Chondrocyte (in vitro differentiated cells): ENCODE measurements around the gene FBN2. TPM values are rescaled to one million over a fixed set of nuclear protein-coding genes. Genes with fewer than 3 reads are reported as not detected.

Experiments used
- DNase-seq: peaks from one replicate; pipeline ENCODE4 v3.0.0; 2021; ENCODE audit warnings: mixed read lengths, low spot score
- H3K27ac Mint-ChIP-seq: one replicate; pipeline ENCODE4 v1.8.0; 2021; ENCODE audit warnings: mild to moderate bottlenecking, moderate library complexity, mixed read lengths; ENCODE audit not compliant: unreplicated experiment
- H3K27me3 Mint-ChIP-seq: 2 replicates; pipeline ENCODE4 v1.8.0; 2021; ENCODE audit warnings: low read depth, mixed read lengths
- H3K36me3 Mint-ChIP-seq: 2 replicates; pipeline ENCODE4 v1.8.0; 2021; ENCODE audit warnings: low read depth, mixed read lengths
- H3K4me1 Mint-ChIP-seq: 2 replicates; pipeline ENCODE4 v1.8.0; 2021; ENCODE audit warnings: low read depth, mild to moderate bottlenecking, mixed read lengths
- H3K4me3 Mint-ChIP-seq: one replicate; pipeline ENCODE4 v1.8.0; 2021; ENCODE audit warnings: mild to moderate bottlenecking, moderate library complexity, mixed read lengths; ENCODE audit not compliant: unreplicated experiment
- H3K9me3 Mint-ChIP-seq: 2 replicates; pipeline ENCODE4 v1.8.0; 2021; ENCODE audit warnings: low read depth, mixed read lengths
- CTCF ChIP-seq: fragments of 200-600 bp; sonication (generic); IDR thresholded peaks from 2 replicates; pipeline ENCODE4 v1.5.0; 2021; ENCODE audit warnings: antibody characterized with exemption, mild to moderate bottlenecking, moderate library complexity
- total RNA-seq: library from RNA; stranded (reverse); gene quantifications from 3 replicates; pipeline ENCODE4 v1.2.1, GENCODE V29; 2021

Gene FBN2
- total RNA-seq, 1 donor from 2014 or later: 311 TPM

GRCh38 chr5:128493657-128494329 is 44.3 kb downstream of the FBN2 start:
- no peak for DNase-seq
- Mint-ChIP-seq H3K36me3 (peaks cover 7% of the 10 kb centered on the region), H3K4me1 (peaks cover 63% of the 10 kb centered on the region), H3K27ac (peak overlapping the region; percentile 18), H3K9me3 (peaks cover 4% of the 10 kb centered on the region), H3K27me3 (no peaks in the 10 kb centered on the region), H3K4me3 (no peak overlapping the region)
- no peak for TF ChIP-seq CTCF

GRCh38 chr5:128491291-128491690 is 46.8 kb downstream of the FBN2 start:
- H3K27me3 Mint-ChIP-seq: no peaks in the 10 kb centered on the region
- H3K4me1 Mint-ChIP-seq: peaks cover 59% of the 10 kb centered on the region

GRCh38 chr5:128490761-128491160 is 47.3 kb downstream of the FBN2 start:
- H3K4me1 Mint-ChIP-seq: peaks cover 55% of the 10 kb centered on the region
- H3K27ac Mint-ChIP-seq: peak overlapping the region; percentile 84
- no peak for DNase-seq

More at GRCh38 chr5:128491291-128491690, 46.8 kb downstream of the FBN2 start:
- no peak overlapping the region for H3K4me3 Mint-ChIP-seq
- peak overlapping the region; percentile 25 for H3K27ac Mint-ChIP-seq
- no peak for DNase-seq
- H3K9me3 Mint-ChIP-seq: peaks cover 9% of the 10 kb centered on the region
- TF ChIP-seq CTCF: no peak
- H3K36me3 Mint-ChIP-seq: peaks cover 13% of the 10 kb centered on the region

GRCh38 chr5:128487041-128487440 is 51.0 kb downstream of the FBN2 start:
- TF ChIP-seq CTCF: no peak
- peaks cover 7% of the 10 kb centered on the region for H3K36me3 Mint-ChIP-seq
- no peak overlapping the region for H3K27ac Mint-ChIP-seq
- H3K4me1 Mint-ChIP-seq: peaks cover 27% of the 10 kb centered on the region
- no peaks in the 10 kb centered on the region for H3K27me3 Mint-ChIP-seq
- peaks cover 4% of the 10 kb centered on the region for H3K9me3 Mint-ChIP-seq
- H3K4me3 Mint-ChIP-seq: no peak overlapping the region
- DNase-seq: no peak

More at GRCh38 chr5:128490761-128491160, 47.3 kb downstream of the FBN2 start:
- H3K36me3 Mint-ChIP-seq: peaks cover 13% of the 10 kb centered on the region
- no peaks in the 10 kb centered on the region for H3K27me3 Mint-ChIP-seq
- TF ChIP-seq CTCF: no peak
- H3K9me3 Mint-ChIP-seq: peaks cover 9% of the 10 kb centered on the region
- H3K4me3 Mint-ChIP-seq: no peak overlapping the region

GRCh38 chr5:128483738-128484137 is 54.3 kb downstream of the FBN2 start:
- Mint-ChIP-seq H3K4me3 (no peak overlapping the region), H3K36me3 (peaks cover 6% of the 10 kb centered on the region), H3K4me1 (peaks cover 13% of the 10 kb centered on the region), H3K9me3 (peaks cover 4% of the 10 kb centered on the region), H3K27me3 (no peaks in the 10 kb centered on the region), H3K27ac (no peak overlapping the region)
- no peak for TF ChIP-seq CTCF
- no peak for DNase-seq
